Epithelial cell of proximal tubule (primary cell): ENCODE data around the gene CAPZB. TPM values are rescaled to one million over a fixed set of nuclear protein-coding genes. Genes with fewer than 3 reads are reported as not detected.
"Not testable (repeated sequence)": the region's sequence is repeated elsewhere in the genome, so short reads cannot be mapped to it uniquely, and the experiment has no call there.

Experiments used
- DNase-seq: peaks from one replicate; pipeline ENCODE4 v3.0.0-alpha.2; 2011; ENCODE audit warnings: low read depth
- H3K4me3 ChIP-seq: 2 replicates; pipeline ENCODE4 v1.5.1; 2011; ENCODE audit warnings: low read depth, mild to moderate bottlenecking, low read length
- total RNA-seq: library from RNA; depleted of rRNA; stranded (reverse); fragments of >200 nt; gene quantifications from 2 replicates; pipeline ENCODE4 v1.2.3, GENCODE V29; 2015
- TF ChIP-seq, protein P1 (sequence below): conservative IDR thresholded peaks from 2 replicates; pipeline ENCODE4 v1.5.1; 2012; ENCODE audit warnings: low read depth, mild to moderate bottlenecking, low read length

Gene CAPZB
- total RNA-seq, 1 donor from 2014 or later: 74.9 TPM

DNA sequence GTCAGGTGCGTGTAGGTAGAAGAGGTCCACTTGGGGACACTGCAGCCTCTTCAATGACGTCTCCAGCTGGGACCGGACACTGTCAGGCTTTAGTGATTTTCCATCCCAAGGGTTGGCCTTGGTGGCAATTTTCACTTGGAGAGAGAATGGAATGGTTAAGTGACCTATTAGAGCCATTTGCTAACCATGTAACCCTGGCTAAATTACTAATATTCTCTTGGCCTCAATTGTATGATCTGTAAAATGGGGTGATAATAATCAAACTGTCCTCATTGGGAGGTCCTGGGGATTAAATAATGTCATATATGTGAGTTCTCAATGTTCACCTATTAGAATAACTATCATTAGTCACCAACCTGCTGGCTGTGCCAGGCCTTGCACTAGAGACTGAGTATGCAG, 176.8 kb downstream of the CAPZB start:
- no peak for DNase-seq
- TF ChIP-seq, protein P1, sequence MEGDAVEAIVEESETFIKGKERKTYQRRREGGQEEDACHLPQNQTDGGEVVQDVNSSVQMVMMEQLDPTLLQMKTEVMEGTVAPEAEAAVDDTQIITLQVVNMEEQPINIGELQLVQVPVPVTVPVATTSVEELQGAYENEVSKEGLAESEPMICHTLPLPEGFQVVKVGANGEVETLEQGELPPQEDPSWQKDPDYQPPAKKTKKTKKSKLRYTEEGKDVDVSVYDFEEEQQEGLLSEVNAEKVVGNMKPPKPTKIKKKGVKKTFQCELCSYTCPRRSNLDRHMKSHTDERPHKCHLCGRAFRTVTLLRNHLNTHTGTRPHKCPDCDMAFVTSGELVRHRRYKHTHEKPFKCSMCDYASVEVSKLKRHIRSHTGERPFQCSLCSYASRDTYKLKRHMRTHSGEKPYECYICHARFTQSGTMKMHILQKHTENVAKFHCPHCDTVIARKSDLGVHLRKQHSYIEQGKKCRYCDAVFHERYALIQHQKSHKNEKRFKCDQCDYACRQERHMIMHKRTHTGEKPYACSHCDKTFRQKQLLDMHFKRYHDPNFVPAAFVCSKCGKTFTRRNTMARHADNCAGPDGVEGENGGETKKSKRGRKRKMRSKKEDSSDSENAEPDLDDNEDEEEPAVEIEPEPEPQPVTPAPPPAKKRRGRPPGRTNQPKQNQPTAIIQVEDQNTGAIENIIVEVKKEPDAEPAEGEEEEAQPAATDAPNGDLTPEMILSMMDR: no peak
- no peak overlapping the region for H3K4me3 ChIP-seq

DNA sequence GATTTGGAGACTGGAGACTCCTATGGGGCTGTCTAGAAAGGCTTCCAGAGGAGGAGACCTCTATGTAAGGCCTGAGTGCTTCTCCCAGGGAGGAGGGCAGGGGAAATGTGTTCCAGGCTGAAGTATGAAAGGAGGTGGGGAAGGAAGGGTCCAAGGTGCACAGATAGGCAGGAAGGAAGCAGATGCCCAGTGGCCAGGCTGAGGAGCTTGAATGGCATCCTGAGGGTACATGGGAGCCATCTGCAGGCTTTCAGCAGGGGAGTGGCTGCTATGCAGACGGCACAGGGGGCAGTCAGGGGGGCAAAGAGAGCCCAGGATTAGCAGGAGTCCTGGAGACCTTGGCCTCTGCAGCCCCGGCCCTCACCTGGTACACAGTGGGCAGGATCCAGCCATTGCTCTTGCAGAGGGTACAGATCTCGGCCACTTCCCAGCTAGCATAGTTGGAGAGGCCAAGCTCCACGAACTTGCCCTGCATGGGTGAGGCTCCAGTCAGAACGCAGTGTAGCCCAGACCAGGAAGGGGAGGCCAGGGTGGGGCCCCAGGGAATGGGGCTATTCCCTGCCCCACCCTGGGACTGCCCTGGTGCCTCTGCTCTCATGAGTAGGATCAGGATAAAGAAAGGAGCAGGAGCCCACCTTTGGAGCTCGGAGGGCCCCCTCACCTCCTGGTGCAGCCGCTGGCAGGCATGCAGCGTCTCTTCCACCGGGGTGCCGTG, 177.4 kb downstream of the CAPZB start:
- TF ChIP-seq, protein P1: no peak
- no peak overlapping the region for H3K4me3 ChIP-seq
- no peak for DNase-seq

DNA sequence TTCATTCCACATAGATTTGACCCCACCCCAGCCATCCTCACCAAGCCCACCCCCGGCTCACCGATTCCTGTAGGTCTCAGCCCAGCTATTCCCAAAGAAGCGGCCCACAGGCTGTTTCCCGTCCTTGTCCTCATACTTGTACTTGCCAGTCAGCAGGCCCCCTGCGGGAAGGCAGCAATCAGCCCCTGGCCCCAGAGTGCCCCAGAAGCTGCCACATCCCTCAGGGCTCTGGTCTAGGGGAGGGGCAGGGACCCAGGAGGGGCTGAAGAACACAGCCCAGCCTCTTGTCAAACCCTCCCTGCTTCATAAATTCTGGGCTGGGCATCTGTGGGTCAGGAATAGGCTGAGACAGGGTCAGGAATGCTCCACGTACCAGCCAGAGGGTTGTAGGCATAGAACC, 178.4 kb downstream of the CAPZB start:
- no peak overlapping the region for H3K4me3 ChIP-seq
- TF ChIP-seq, protein P1: no peak
- DNase-seq: no peak

DNA sequence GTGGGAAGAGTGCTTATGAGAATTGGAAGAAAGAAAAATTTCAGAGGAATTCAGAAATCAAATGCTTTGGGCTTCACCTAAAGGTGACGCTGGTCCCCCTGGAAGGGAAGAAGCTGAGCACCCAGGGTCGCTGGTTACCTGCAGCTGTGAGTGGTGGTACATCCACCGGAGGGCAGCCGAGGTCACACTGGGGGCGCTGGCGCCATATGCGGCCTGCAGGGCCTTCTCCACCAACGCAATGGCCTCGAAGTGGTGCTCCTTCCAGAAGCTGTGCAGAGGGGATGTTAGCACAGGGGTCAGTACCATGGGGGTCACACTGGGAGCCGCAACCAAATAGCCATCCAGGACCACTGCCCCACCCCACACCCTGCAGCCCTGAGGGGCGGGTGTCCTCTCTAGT, 179.5 kb downstream of the CAPZB start:
- DNase-seq: no peak
- TF ChIP-seq, protein P1: no peak
- no peak overlapping the region for H3K4me3 ChIP-seq

DNA sequence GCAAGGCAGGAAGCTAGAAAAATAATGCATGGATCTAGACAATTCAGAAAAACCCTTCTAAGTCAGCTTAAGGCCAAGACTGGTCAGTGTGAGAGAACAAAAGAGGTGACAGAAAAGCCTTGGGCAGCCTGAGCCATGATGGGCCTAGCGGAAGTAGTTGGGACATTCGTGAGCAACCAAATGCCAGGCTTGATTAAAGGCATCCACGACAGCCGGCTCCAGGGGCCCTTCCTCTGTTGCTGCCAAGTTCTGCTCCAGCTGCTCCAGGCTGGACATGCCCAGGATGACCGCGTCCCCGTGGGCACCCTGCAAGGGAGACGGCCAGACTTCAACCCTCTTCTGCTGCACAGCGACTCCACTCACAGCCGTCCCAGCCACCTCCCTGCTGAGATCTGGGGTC, 181.3 kb downstream of the CAPZB start:
- not testable (repeated sequence) for H3K4me3 ChIP-seq

DNA sequence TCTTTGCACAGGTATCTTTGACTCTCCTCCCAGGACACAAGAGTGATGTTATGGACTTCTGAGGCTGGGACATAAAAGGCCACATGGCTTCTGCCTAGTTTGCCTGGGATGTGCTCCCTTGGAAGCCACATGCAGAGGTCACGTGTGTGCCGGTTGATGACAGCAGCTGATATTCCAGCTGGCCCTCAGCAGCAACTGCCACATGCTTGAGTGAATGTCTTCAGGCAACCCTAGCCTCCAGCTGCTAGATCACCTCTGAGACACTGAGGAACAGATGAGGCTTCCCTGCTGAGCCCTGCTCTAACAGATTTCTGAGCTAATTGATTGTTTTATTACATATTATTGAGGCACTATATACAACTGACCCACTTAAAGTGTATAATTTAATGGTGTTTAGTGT, 185.1 kb downstream of the CAPZB start:
- TF ChIP-seq, protein P1: no peak
- no peak for DNase-seq
- H3K4me3 ChIP-seq: no peak overlapping the region

More for the DNA sequence above, 181.3 kb downstream of the CAPZB start:
- not testable (repeated sequence) for DNase-seq

DNA sequence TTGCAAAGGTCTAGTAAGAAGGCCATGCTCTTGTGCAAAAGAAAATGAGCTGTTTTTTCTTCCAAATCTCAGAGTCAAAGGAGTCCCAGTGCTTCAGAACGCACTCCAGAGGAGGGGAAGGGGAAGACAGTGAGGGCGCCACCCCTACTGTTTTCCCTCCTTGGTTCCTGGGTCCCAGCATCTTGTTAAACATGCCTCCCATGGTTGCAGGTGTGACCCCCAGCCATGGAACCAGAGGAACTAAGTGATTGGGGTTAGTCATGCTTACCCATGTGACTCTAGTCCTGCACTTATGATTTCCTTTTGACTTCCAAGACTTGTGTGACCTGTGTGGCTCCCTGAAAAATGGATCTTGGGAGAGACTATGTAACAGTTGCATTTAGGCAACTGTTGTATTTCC, 190.7 kb downstream of the CAPZB start:
- no peak overlapping the region for H3K4me3 ChIP-seq
- no peak for DNase-seq
- TF ChIP-seq, protein P1: no peak
